IPS DF 6.9 (cell line): ENCODE results near the gene TBC1D1.

ENCODE experiments used
- DNase-seq: peaks from one replicate; pipeline ENCODE4 v3.0.0-alpha.2; 2013; ENCODE audit warnings: low read depth, low spot score
- H3K27ac ChIP-seq: one replicate; pipeline ENCODE4 v1.5.1; 2013; ENCODE audit warnings: low read length, control low read depth
- H3K27me3 ChIP-seq: 2 replicates; pipeline ENCODE4 v1.6.1; 2013; ENCODE audit warnings: mild to moderate bottlenecking, low read length; ENCODE audit not compliant: control insufficient read depth, insufficient read depth
- H3K36me3 ChIP-seq: 2 replicates; pipeline ENCODE4 v1.6.1; 2013; ENCODE audit warnings: low read length; ENCODE audit not compliant: control insufficient read depth, insufficient read depth
- H3K4me1 ChIP-seq: 2 replicates; pipeline ENCODE4 v1.6.1; 2013; ENCODE audit warnings: low read length; ENCODE audit not compliant: control insufficient read depth, insufficient read depth
- H3K4me3 ChIP-seq: 2 replicates; pipeline ENCODE4 v1.5.1; 2013; ENCODE audit warnings: mild to moderate bottlenecking, low read length
- H3K9me3 ChIP-seq: 2 replicates; pipeline ENCODE4 v1.6.1; 2013; ENCODE audit warnings: low read length, inconsistent platforms; ENCODE audit not compliant: control insufficient read depth, insufficient read depth
- WGBS: extraction: QIAGEN DNeasy Blood & Tissue Kit; methylation state at CpG from one replicate; pipeline ENCODE4 v1.1.7; 2013; ENCODE audit warnings: mixed read lengths, missing lambda C conversion rate; ENCODE audit not compliant: insufficient read length, insufficient coverage; 5-methylcytosine and 5-hydroxymethylcytosine counted together

TBC1D1 gene

GRCh38 chr4:38132107-38132673 lies 241.3 kb downstream of the TBC1D1 start:
- H3K36me3 ChIP-seq, result 0 out of 2 replicates have a peak, but pooled peaks cover 2% of the 10 kb centered on the region
- H3K27ac ChIP-seq, result no peak overlapping the region
- peaks cover 4% of the 10 kb centered on the region for H3K27me3 ChIP-seq
- H3K4me1 ChIP-seq, result peaks cover 6% of the 10 kb centered on the region
- WGBS, result no CpG with 5 or more reads among the region's 8 CpGs
- no peaks in the 10 kb centered on the region for H3K9me3 ChIP-seq
- DNase-seq, result no peak
- no peak overlapping the region for H3K4me3 ChIP-seq

GRCh38 chr4:38132843-38133662 lies 242.2 kb downstream of the TBC1D1 start:
- Histone ChIP-seq H3K4me1 (peaks cover 6% of the 10 kb centered on the region), H3K27me3 (no peaks in the 10 kb centered on the region; the same call in 1 of the 2 replicates), H3K4me3 (no peak overlapping the region), H3K27ac (no peak overlapping the region), H3K36me3 (0 out of 2 replicates have a peak, but pooled peaks cover 2% of the 10 kb centered on the region), H3K9me3 (no peaks in the 10 kb centered on the region)
- no peak for DNase-seq
- WGBS, result no CpG with 5 or more reads among the region's 14 CpGs

GRCh38 chr4:38133711-38134480 lies 243.0 kb downstream of the TBC1D1 start:
- H3K4me1 ChIP-seq, result peaks cover 3% of the 10 kb centered on the region; the same call in 1 of the 2 replicates
- H3K27ac ChIP-seq, result no peak overlapping the region
- H3K4me3 ChIP-seq, result no peak overlapping the region
- H3K27me3 ChIP-seq, result no peaks in the 10 kb centered on the region; the same call in 1 of the 2 replicates
- H3K9me3 ChIP-seq, result no peaks in the 10 kb centered on the region
- DNase-seq, result no peak
- H3K36me3 ChIP-seq, result 0 out of 2 replicates have a peak, but pooled peaks cover 2% of the 10 kb centered on the region
- WGBS, result 100% methylated on average over 1 of the region's 7 CpGs

GRCh38 chr4:38135201-38135600 lies 244.3 kb downstream of the TBC1D1 start:
- H3K9me3 ChIP-seq, result no peaks in the 10 kb centered on the region
- 0 out of 2 replicates have a peak, but pooled peaks cover 6% of the 10 kb centered on the region for H3K36me3 ChIP-seq
- H3K4me3 ChIP-seq, result no peak overlapping the region
- DNase-seq, result no peak
- WGBS, result no CpG with 5 or more reads among the region's 8 CpGs
- H3K27me3 ChIP-seq, result no peaks in the 10 kb centered on the region; the same call in 1 of the 2 replicates
- H3K4me1 ChIP-seq, result peaks cover 3% of the 10 kb centered on the region; the same call in 1 of the 2 replicates
- no peak overlapping the region for H3K27ac ChIP-seq

- Histone ChIP-seq H3K27me3 (no peaks in the 10 kb centered on the region), H3K4me1 (peaks cover 3% of the 10 kb centered on the region; the same call in 1 of the 2 replicates), H3K9me3 (no peaks in the 10 kb centered on the region), H3K27ac (no peak overlapping the region), H3K36me3 (0 out of 2 replicates have a peak, but pooled peaks cover 6% of the 10 kb centered on the region), H3K4me3 (no peak overlapping the region)
- no CpG with 5 or more reads among the region's 10 CpGs for WGBS
- DNase-seq, result no peak
Observed at GRCh38 chr4:38136604-38137003, 245.7 kb downstream of the TBC1D1 start.

- Histone ChIP-seq H3K4me1 (peaks cover 3% of the 10 kb centered on the region; the same call in 1 of the 2 replicates), H3K4me3 (no peak overlapping the region), H3K9me3 (no peaks in the 10 kb centered on the region), H3K27ac (no peak overlapping the region), H3K27me3 (no peaks in the 10 kb centered on the region), H3K36me3 (0 out of 2 replicates have a peak, but pooled peaks cover 6% of the 10 kb centered on the region)
- no peak for DNase-seq
- WGBS, result no CpG with 5 or more reads among the region's 17 CpGs
Observed at GRCh38 chr4:38137080-38137479, 246.2 kb downstream of the TBC1D1 start.

- no peaks in the 10 kb centered on the region for H3K9me3 ChIP-seq
- DNase-seq, result no peak
- no peaks in the 10 kb centered on the region for H3K4me1 ChIP-seq
- 0 out of 2 replicates have a peak, but pooled peaks cover 6% of the 10 kb centered on the region for H3K36me3 ChIP-seq
- no peak overlapping the region for H3K27ac ChIP-seq
- H3K27me3 ChIP-seq, result no peaks in the 10 kb centered on the region
- WGBS, result no CpG with 5 or more reads among the region's 4 CpGs
- H3K4me3 ChIP-seq, result no peak overlapping the region
Observed at GRCh38 chr4:38138363-38138762, 247.5 kb downstream of the TBC1D1 start.

- H3K4me1 ChIP-seq, result no peaks in the 10 kb centered on the region
- DNase-seq, result no peak
- no peaks in the 10 kb centered on the region for H3K9me3 ChIP-seq
- H3K4me3 ChIP-seq, result no peak overlapping the region
- H3K27me3 ChIP-seq, result no peaks in the 10 kb centered on the region
- H3K27ac ChIP-seq, result no peak overlapping the region
- WGBS, result no CpG with 5 or more reads among the region's 4 CpGs
- 0 out of 2 replicates have a peak, but pooled peaks cover 4% of the 10 kb centered on the region for H3K36me3 ChIP-seq
Observed at GRCh38 chr4:38139187-38139586, 248.3 kb downstream of the TBC1D1 start.

GRCh38 chr4:38140643-38141203 lies 249.8 kb downstream of the TBC1D1 start:
- no peak overlapping the region for H3K4me3 ChIP-seq
- H3K36me3 ChIP-seq, result 0 out of 2 replicates have a peak, but pooled peaks cover 4% of the 10 kb centered on the region
- WGBS, result no CpG with 5 or more reads among the region's 1 CpG
- no peaks in the 10 kb centered on the region for H3K9me3 ChIP-seq
- no peaks in the 10 kb centered on the region for H3K27me3 ChIP-seq
- H3K27ac ChIP-seq, result no peak overlapping the region
- DNase-seq, result no peak
- no peaks in the 10 kb centered on the region for H3K4me1 ChIP-seq
